Measurements from ENCODE around the gene EZR. TPM values are rescaled to one million over a fixed set of nuclear protein-coding genes. Genes with fewer than 3 reads are reported as not detected.

Gene EZR
- total and polyA plus RNA-seq, 2 of the 8 experiments (the other 6 are each of a cell fraction or from before 2014, with no cell fraction given): 122 to 286 TPM

DNA sequence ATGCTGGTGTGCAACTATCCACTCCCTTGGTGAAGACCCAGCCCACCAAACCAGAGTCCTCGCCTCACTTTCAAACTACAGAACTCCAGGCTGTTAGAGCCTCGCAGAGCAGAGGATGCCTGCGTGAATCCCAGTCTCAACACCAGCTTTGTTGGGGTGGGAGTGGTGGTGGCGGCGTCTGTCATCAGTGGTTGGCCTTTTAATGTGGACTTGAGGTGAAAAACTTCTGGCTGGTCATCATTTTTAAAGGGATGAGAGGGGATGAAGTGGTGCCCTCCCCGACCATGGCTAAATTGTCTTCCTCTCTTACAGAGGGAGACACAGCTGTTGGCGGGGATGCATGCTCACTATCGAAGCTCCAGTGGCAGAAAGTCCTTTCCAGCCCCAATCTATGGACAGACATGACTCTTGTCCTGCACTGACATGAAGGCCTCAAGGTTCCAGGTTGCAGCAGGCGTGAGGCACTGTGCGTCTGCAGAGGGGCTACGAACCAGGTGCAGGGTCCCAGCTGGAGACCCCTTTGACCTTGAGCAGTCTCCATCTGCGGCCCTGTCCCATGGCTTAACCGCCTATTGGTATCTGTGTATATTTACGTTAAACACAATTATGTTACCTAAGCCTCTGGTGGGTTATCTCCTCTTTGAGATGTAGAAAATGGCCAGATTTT lies 54.9 kb downstream of the EZR start:
- no peak overlapping the region for H3K23ac ChIP-seq (ENCODE audit: insufficient read length)
- H2BK20ac ChIP-seq (ENCODE audit: low read length): no peak overlapping the region
- H3K56ac ChIP-seq (replicated peaks; ENCODE audit: insufficient read length, low read depth, low read length): no peak overlapping the region
- peaks cover 1 to 10% of the 10 kb centered on the region in 2 experiments for H4K20me1 ChIP-seq (replicated peaks in 1 of 2; ENCODE audit: control insufficient read depth in 1 of 2, insufficient read depth in 2 of 2, low read length in 2 of 2)
- no peak overlapping the region; the same call in 1 of the 2 replicates for H2BK12ac ChIP-seq (ENCODE audit: low read depth, low read length)
- DNase-seq (ENCODE audit: low read depth in 1 of 2, low spot score in 2 of 2) (no peak), FAIRE-seq (no peak)
- H2BK15ac ChIP-seq (ENCODE audit: low read length): no peak overlapping the region
- no peaks in the 10 kb centered on the region for H3K79me1 ChIP-seq (ENCODE audit: low read depth, low read length)
- H4K8ac ChIP-seq (ENCODE audit: extremely low read depth, insufficient read depth, low read length): 0 out of 2 replicates have a peak overlapping the region, but pooled peaks have one; percentile 22
- H2AFZ ChIP-seq (ENCODE audit: low read length): no peak overlapping the region
- H4K91ac ChIP-seq (replicated peaks; ENCODE audit: insufficient read length, low read length): no peak overlapping the region
- POLR2A ChIA-PET (ENCODE audit: partially characterized antibody): interaction anchor here (0.7 to 9.0 kb wide), 22 partner anchors 8 to 496 kb away, joined by 3 to 75 read pairs (median 6); partner anchors contain the start of gene DYNLT1
- no peak overlapping the region for H3K4me2 ChIP-seq (ENCODE audit: insufficient read depth in 1 of 2, low read depth in 2 of 2, low read length in 2 of 2)
- CTCF ChIA-PET (ENCODE audit: partially characterized antibody): interaction anchor here (0.6 to 3.3 kb wide), 12 partner anchors 9 to 185 kb away, joined by 3 to 15 read pairs (median 4); no protein-coding TSS in a partner anchor
- H3K9ac ChIP-seq (replicated peaks in 1 of 4; ENCODE audit: extremely low read depth in 1 of 4, low read depth in 3 of 4, low read length in 3 of 4): no peak overlapping the region
- no peak overlapping the region for H3K14ac ChIP-seq (ENCODE audit: insufficient read length)
- H2BK5ac ChIP-seq (ENCODE audit: low read depth, low read length): no peak overlapping the region
- H3K27ac ChIP-seq (ENCODE audit: low read depth, low read length): no peak overlapping the region
- no peaks in the 10 kb centered on the region for H3K79me2 ChIP-seq (ENCODE audit: control insufficient read depth in 1 of 2, insufficient read depth in 2 of 2, low read length in 2 of 2)
- H2AK5ac ChIP-seq (ENCODE audit: low read depth, low read length): no peak overlapping the region
- no peak overlapping the region for H3K4me3 ChIP-seq (ENCODE audit: extremely low read depth in 1 of 4, insufficient read depth in 2 of 4, low read depth in 3 of 4, low read length in 4 of 4)
- H3K27me3 ChIP-seq (replicated peaks in 1 of 4; ENCODE audit: control insufficient read depth in 3 of 4, extremely low read depth in 1 of 4, insufficient read depth in 3 of 4, low read length in 3 of 4): no peaks in the 10 kb centered on the region
- no peaks in the 10 kb centered on the region for H3K9me3 ChIP-seq (ENCODE audit: insufficient read depth in 2 of 2, low read depth in 1 of 2, low read length in 1 of 2)
- WGBS, 2 experiments (ENCODE audit: extremely low coverage in 1 of 2, insufficient coverage in 1 of 2, insufficient read length in 1 of 2, insufficient replicate concordance in 2 of 2, low coverage in 1 of 2, low lambda C conversion rate in 2 of 2, missing lambda C conversion rate in 1 of 2): 93% methylated on average over 14 of the region's 14 CpGs; no CpG with 5 or more reads in 1 of the 2 experiments
- no peaks in the 10 kb centered on the region; the same call in 1 of the 2 replicates for H3K23me2 ChIP-seq (ENCODE audit: low read depth, low read length)
- no peak overlapping the region for H3K4ac ChIP-seq (replicated peaks; ENCODE audit: insufficient read length, low read depth, low read length)
- TF ChIP-seq KDM4A (IDR thresholded peaks at IDR 0.05; ENCODE audit: low read depth, low read length, severe bottlenecking) (no peak), SIRT6 (IDR thresholded peaks at IDR 0.05; ENCODE audit: low read length) (no peak), POLR2A (IDR thresholded peaks at IDR 0.05; ENCODE audit: control extremely low read depth in 1 of 2, low read depth in 2 of 2, low read length in 2 of 2) (peak in 1 of 2 experiments; percentile 48; a peak in 1 of 3 replicates), POLR2AphosphoS5 (IDR thresholded peaks at IDR 0.05; ENCODE audit: low read depth, low read length) (peak; percentile 58), NANOG (IDR thresholded peaks at IDR 0.05; ENCODE audit: insufficient read depth, low read depth, low read length, poor library complexity, severe bottlenecking) (no peak), RXRA (IDR thresholded peaks at IDR 0.05; ENCODE audit: insufficient read depth, low read depth, low read length) (no peak), RBBP5 (IDR thresholded peaks at IDR 0.05; ENCODE audit: borderline replicate concordance, low read depth, low read length) (no peak), CHD1 (IDR thresholded peaks at IDR 0.05; ENCODE audit: low read depth, low read length) (no peak), CREB1 (IDR thresholded peaks at IDR 0.05) (no peak)
- TF ChIP-seq, protein P1, sequence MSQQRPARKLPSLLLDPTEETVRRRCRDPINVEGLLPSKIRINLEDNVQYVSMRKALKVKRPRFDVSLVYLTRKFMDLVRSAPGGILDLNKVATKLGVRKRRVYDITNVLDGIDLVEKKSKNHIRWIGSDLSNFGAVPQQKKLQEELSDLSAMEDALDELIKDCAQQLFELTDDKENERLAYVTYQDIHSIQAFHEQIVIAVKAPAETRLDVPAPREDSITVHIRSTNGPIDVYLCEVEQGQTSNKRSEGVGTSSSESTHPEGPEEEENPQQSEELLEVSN (IDR thresholded peaks at IDR 0.05): no peak
- no peak overlapping the region for H2BK120ac ChIP-seq (replicated peaks; ENCODE audit: low read depth, low read length)
- no peak overlapping the region for H3K18ac ChIP-seq (ENCODE audit: extremely low read depth, low read length)
- peaks cover 0 to 6% (median 3%) of the 10 kb centered on the region in 4 experiments; a peak in 5 of 7 replicates for H3K4me1 ChIP-seq (replicated peaks in 1 of 4; ENCODE audit: control insufficient read depth in 3 of 4, insufficient read depth in 4 of 4, low read length in 3 of 4)
- H3K36me3 ChIP-seq (ENCODE audit: control insufficient read depth in 2 of 4, insufficient read depth in 4 of 4, low read length in 3 of 4): peaks cover 28 to 49% (median 37%) of the 10 kb centered on the region in 4 experiments
- H4K5ac ChIP-seq (ENCODE audit: insufficient read length, low read depth, low read length): no peak overlapping the region
